Ureter (tissue), 1 donor: Measurements from ENCODE around the gene KMO. TPM values are rescaled to one million over a fixed set of nuclear protein-coding genes. Genes with fewer than 3 reads are reported as not detected.

Experiments used
- DNase-seq: peaks from one replicate; pipeline ENCODE4 v3.0.0-alpha.2; 2020; ENCODE audit warnings: low spot score
- total RNA-seq: library from RNA; stranded (reverse); gene quantifications from one replicate; pipeline ENCODE4 v1.2.4, GENCODE V29; 2023
- donor health status: DM: yes; HTN: yes; CAD: no.

Gene KMO
- total RNA-seq, 1 donor from 2014 or later: 0.18 TPM

DNA sequence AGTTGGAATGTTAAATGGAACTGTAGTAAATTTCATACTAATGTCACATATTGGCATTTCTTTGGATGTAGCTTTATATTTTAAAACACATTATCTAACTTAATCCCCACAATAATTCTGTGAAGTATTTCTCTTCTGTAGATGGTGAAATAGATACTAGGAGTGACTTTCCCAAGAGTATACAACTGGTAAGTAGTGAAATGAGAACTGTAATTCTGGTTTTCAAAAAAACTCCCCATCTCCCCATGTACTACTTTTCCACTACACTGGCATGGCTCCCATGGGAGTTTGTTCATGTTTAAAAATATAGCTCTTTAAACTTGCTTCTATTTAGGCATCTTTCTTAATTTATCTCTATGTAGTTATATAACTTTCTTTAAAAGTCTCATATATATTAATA is 97.8 kb downstream of the KMO start:
- DNase-seq: no peak

DNA sequence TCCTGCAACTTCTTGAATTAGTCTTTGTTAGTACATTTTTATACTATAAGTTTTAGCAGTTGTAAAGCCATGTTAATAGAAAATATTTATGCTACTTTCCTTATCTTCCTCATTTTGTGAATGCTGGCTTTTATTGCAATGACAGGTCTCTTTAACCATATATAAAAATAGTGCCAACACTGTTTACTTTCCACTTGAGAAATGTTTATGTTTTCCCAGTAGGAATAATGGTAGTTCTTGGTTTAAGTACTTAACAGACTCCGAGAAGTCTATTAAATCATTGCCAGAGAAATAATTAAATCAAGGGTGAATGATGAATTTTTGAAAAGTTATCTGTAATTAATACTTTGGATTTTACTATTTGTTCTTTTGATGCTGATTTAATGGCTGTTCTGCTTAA is 98.3 kb downstream of the KMO start:
- DNase-seq: no peak

DNA sequence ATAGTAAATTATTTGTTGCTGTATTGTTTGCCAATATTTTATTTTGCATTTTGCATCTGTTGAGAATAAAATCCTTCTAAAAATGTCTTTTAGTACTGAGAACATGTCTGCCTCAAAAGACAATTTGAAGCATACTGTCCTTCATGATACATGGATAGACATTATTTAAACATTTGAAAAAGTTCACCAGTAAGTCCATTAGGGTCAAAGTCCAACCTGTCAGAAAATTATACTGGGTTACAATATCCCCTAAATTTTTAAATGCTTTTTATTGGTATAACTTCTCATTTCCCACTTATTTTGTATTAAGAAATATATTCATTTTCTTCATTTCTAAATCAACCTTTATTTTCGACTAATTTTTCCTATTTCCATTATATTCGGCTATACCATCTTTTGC is 98.7 kb downstream of the KMO start:
- no peak for DNase-seq

DNA sequence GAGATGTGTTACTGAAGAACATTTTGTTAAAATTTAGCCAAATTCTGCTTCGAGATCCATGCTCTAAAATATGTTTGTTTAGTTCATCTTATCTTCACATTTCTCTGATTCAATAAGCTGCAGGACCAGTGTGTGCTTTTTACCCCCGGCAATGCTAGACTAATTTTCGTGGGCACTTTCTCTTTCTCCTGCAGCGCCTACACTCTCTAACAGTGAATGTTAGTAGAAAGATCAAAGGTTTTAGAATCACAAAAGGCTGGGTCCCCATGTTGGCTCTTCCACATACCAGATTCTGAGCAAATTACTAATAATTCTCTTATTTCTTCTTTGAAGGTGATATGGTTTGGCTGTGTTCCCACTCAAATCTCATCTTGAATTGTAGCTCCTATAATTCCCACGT is 99.5 kb downstream of the KMO start:
- no peak for DNase-seq

DNA sequence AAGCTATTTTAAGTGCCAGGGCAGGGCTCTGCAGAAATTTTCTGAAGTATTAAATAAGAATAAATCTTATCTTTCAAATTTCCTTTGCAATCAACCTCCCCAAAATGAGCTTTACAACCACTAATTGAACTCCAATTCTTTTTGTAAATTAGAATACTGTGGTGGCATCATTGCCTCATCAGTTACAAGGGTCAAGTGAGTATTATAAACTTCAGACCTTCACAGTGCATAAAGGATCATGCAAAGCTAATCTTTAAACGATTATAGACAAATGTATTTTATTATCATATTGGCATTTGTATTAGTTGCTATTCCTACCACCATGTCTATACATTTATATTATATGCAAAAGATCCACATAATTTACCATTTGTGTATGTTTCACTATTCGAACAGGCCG is 100.8 kb downstream of the KMO start:
- DNase-seq: no peak

DNA sequence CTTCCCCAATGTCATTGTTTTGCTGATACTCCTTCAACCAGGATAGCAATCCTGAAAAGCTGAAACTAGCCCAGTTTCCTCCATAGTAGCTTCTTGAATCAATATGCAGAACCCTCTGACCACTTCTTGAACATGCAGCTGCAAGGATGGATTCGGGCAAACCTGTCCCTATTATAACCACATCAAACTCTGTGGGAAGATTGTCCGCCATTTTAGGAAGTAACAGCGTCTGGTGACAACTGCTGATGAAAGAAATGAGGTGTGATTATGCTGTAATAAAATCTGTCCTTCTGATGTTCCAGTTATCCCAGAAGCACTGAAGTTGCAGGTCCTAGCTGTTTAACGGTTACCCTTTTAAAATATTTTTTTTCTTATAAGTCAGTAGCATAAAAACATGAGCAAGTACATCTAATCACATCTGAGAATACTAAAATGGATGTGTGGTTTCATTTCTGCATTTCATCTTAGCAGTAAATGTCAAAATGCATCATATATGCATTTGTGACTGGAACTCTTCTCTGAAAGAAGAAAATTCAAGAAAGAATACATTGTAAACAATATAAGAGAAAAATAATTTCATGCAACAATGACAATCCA is 103.5 kb downstream of the KMO start:
- no peak for DNase-seq

DNA sequence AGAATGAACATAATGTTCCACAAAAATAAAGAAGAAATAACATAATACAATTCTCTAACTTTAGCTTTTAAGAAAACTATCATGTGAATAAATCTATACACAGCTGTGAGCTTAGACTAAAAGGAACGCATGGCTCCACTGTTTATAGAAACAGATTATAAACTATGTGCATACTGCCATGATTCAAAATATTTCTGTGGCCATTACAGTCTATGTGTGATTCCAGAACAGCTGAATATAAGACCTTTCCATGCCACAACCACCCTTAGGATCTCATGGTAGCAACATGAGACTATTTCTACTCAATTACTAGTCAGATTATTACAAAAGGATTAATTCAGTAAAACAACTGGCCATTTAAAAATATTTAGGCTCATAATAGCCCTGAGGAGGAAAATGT is 104.1 kb downstream of the KMO start:
- DNase-seq: no peak

DNA sequence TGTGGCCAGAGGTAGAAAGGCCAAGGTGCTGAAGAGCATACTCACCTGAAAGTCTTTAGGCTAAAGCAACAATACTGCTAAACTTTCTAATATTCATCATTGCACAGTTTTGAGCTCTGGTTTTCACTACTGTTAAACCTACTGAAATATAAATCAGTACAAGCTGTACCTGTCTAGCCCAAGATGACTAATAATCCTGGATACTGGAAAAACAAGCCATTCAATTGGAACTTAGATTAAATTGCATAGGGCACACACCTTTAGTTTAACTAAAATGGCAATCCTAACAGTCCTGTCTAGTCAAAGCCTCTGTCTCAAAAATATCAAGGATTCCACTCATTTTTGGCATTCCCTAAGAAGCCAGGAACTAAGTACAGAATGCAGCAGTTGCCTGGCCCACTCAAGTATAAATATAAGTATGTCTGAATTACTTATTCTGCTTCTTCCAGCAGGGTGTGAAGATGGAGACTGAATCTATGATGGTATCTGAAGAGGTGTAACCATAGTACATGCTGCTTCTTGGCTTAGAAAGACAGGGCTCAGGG is 104.9 kb downstream of the KMO start:
- DNase-seq: no peak

DNA sequence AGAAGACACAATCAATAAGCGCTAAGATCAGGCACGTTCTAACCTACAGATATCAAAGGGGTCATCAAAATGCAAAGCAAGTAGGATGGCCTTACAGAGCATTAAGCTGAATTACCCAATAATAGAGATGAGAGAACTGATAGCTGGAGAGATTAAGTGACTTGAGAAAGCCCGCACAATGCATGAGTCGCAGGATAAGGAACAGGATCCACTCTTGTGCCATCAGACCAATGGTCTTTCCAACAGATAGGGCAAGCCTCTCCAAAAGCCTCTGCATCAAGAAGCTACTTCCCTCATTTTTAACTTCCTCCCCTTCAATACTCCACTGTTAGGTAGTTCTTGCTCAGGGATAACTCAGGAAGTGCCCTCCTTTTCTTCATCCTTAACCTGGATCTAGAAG is 105.4 kb downstream of the KMO start:
- no peak for DNase-seq

DNA sequence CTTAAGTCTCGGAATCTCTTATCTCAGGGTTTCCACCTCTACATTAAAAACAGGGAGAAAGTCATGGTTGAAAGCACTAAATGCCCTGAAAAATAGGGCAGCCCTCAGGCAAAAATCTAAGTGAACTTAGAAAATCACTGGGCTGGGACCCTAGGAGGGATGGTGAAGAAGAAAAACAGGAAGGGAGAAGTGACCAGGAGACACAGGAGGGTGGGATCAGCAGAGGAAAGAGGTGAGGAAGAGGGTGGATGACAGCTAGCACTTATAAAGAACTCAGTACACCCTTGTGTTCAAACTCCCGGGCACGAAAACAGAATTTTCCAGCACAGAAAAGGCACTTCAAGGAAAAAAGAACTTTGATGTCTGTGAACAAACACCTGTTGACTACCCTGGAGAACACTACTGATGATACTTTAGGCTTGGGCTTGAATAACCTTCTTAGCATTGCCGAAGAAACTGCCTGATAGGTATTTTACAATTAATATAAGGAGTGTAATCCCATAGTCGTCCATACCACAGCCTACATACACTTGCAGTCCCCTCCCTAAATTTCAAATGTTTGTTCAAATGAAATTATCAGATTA is 106.0 kb downstream of the KMO start:
- no peak for DNase-seq

DNA sequence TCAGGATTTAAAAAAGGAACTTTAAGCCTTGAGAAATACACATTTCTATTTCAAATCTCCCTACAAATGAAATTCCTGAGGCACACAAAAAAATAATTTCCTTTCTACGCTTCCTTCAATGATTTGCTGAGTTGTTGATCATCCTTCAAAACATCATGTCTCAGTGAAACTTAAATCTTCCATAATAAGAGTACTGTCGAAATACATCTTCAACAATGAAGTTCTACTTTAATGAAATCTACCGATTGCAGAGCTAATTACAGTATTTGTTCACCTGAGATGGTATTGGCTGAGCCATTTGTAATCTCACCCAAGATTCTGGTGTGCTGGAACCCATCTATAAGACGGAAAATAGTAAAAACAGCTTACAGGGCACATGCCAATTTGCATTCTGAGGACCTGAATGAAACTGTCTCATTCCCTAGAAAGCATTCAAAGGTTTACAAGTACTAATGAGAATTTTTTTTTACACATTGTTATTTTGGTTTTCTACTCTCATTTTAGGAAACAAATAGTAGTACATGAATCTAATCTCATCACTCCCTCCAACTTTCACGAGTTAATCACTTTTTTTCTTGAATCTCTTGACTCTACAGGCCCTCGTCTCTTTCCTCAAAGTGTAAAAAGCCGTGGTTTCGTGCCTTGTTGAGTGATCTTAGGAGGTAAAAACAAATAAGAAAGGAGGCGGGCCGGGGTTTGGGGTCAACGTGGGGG is 106.9 kb downstream of the KMO start:
- no peak for DNase-seq

DNA sequence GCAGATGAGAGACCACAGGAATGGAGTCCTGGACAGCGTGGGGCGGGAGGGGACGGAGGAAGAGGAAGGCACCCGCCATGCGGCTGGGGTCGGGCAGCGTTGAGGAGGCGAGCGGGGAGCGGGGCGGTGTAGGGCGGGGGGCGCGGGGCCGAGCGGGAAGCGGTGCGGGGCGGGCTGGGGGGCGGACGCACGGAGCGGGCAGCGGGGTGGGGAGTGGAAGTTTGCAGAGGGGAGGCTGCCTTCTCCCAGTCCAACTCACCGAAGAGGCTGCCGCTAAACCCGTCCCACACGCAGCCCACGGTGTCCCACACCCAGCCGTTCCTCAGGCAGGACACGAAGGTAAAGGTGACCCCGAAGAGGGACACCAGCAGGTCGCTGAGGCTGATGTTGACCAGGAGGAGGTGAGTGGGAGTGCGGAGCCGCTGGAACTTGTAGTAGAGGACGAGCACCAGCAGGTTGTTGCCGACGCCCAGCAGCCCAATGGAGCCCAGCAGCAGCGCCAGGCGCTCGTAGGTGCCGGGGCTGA is 107.5 kb downstream of the KMO start:
- DNase-seq: peak; percentile 44

DNA sequence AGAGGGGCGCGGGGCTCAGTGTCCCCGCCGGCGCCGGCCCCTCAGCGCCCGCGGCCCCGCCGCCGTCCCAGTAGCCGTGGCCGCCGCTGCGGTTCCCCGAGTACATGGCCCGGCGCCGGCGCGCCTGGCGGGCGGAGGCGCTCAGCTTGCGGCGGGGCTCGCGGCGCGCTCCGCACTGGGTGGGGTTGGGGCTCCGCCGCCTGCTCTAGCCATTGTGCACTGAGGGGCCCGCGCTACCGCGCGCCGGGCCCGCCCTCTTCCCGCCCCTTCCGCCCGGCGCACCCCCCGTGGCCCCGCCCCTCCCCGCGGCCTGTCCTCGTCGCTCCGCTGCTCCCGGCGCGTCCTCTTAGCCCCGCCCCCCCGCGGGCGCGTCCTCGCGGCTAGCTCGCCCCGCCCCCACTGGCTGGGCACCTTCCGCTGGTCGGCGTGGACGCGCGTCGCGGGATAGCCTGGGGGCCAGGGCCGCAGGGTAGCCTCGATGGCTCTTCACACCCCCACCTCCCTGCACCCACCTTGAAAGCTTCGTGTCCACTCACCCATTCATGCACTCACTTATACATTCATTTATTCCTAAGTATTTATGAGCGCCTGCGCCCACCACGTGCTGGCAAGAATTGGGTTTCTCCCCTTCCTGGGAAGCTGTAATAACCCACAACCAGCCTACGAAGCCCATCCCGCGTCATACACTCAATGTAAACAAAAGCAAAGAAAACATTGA is 108.1 kb downstream of the KMO start, which contains the start of the genes CHML and OPN3:
TSS of gene CHML (minus strand) at position 221 of the 718 bp plus-strand sequence. CDS start 4,603 bp downstream, outside the sequence.
TSS of gene OPN3 (minus strand) at position 221 of the 718 bp plus-strand sequence. CDS start at position 106, 115 bp downstream.
- peak; percentile 94 for DNase-seq

DNA sequence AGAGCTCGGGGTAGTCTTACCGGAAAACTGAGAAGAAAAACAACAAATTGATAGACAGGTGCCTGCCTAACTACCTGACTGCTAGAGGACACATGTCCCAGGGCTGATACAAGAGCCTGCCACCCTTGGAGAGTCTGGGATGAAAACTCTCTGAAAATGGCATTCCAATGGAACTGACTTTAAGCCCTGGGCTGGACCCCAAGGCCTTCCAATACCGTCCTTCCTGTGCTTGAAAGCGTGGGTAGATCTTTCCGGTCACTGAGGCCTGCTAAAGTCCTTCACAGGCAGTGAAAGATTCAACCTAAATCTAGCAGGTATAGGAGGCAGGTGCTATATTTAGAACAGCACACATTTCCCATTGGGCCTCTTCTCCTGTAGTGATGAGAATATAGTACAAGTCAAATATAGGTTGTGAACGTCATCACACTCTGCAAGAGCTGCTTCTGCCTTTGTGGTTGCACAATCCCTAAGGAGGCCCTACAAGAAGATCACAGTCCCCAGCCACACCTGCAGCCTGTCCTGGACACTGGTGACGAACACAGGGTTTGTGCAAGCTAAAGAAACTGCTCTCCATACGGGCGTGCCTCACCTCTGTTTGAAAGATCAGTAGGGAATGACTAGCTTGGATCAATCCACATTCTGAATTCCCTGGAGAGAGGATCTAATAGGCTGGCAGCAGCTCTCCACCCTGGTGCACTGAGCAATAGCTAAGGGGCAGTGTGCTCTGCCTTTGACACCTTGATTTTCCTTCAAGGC is 108.9 kb downstream of the KMO start:
- DNase-seq: no peak

DNA sequence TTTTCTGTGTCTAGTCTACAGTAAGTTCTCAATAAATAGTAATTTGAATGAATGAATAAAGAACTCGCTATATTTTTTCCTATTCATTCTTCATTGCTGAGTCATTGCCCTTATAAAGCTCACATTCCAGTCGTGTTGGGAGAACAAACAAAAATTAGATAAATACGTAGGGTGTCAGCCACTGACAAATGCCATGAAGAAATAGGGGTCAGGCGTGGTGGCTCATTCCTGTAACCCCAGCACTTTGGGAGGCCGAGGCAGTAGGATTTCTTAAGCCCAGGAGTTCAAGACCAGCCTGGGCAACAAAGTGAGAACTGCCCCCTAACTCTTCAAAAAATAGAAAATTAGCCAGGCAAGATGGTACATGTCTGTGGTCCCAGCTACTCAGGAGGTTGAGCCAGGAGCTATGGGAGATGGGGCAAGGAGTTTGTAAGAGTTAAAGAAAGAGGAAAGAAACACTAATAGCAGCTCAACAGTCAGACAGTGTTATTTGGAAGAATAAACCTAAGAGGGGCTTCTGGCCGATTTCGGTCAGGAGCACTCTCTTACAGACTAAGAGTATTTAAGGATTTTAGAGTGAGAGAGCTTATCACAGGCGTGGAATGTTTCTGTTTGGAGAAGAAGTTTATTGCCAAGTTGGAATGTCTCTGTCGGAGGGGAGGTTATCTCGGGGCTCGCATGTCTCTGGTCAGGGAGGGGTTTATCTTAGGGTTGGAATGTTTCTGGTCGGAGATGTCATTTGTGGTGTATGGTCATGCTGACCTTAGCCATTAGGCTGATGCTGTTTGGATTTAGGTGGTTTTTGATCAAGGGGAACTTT is 109.8 kb downstream of the KMO start:
- DNase-seq: no peak

DNA sequence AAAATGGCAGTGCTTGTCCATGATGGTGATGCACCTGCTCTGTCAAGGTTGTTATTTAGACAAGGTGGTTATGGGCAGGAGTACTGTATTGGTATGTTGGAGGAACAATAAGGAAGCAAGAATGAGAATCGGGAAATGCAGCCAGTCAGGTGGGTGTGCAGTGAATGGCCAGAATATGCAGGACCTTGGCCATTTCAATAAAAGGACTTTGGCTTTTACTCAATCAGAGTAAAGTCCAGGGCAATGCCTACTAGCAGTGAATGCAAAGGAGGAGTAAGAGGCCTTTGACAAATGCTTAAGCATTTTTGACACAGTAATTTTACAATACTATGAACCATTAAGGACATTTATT is 110.4 kb downstream of the KMO start:
- no peak for DNase-seq

DNA sequence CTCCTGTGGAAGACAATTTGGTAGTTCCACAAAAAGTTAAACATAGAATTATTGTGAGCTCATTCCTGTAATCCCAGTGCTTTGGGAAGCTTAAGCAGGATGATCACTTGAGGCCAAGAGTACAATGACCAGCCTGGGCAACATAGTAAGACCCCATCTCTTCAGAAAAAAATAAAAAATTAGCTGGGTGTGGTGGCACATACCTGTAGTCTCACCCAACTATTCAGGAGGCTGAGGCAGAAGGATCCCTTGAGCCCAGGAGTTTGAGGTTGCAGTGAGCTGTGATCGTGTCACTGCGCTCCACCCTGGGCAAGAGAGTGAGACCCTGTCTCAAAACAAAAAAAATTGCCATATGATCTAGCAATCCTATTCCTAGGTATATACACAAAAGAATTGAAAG is 112.1 kb downstream of the KMO start:
- no peak for DNase-seq

DNA sequence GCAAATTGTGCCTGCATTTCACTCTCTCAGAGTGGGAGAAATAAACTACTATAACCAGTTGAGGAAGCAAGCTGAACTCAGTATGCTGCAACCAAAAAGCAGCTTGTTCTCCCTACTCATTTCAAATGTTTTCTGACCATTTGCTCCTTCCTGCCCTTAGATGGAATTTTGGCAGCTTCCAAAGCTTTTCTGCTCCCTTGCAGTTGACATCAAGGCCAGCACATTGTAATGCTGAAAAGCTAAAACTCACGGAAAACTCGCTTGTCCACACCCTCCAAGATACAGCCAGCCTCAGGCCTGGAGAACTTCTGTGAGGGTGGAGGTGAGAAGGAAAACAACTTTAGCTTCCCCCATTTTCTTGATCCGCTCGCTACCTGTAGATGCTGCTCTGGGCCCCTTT is 113.0 kb downstream of the KMO start:
- no peak for DNase-seq
